Measurements from ENCODE around the gene NECAP2.
"Not testable (repeated sequence)": the region's sequence is repeated elsewhere in the genome, so short reads cannot be mapped to it uniquely, and the experiment has no call there.

GRCh38 chr1:16475771-16476770 is 35.5 kb downstream of the NECAP2 start:
- not testable (repeated sequence) for TF ChIP-seq CTCF (IDR thresholded peaks at IDR 0.05; ENCODE audit: low read length); EZH2phosphoT487 (IDR thresholded peaks at IDR 0.05; ENCODE audit: low read length); EZH2 (optimal IDR thresholded peaks at IDR 0.05; ENCODE audit: low read depth, low read length)
